C1 segment of cervical spinal cord (tissue), 14 donors: ENCODE results near the gene ACOXL.
A peak's percentile ranks its signal among the peaks of the same experiment; 100 is the strongest.

Source experiments
- DNase-seq, 14 donors: peaks; one replicate each; lab custom pipeline; 2025; lab: John Stamatoyannopoulos, UW

The ACOXL gene

GRCh38 chr2:111134055-111134454 lies 401.7 kb downstream of the ACOXL start:
- DNase-seq = no peak

DNA sequence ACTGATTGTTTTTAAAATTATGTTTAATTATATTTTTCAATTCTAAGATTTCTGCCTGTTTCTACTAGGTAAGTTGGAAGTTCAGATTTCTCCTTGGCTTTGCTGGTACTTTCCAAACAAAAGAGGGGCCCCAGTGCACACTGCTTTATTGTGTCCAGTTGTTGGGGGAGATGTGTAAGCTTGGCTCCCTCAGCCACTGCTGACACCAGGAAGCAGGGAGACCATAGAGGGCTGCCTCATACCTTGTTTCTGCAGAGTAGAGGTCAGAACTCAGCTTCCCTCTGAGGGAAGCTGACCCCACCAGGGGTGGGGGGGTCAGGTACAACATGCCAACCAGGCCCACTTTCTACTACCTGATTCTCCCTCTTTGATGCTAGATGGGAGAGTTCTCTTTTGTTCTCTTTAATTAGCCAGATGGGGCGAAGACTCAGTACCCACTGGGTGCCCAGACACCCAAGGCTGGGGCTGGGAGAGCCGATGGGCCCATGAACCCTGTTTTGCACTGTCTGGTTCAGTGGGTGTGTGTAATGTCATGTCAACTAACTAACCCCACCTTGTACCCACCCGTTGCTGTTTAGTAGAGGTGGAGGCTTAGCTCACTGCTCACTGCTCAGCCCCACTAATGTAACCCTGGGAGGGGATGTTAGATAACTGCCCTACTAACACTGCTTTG lies 403.0 kb downstream of the ACOXL start:
- no peak for DNase-seq

- peak in 2 of 14 donors; percentile 6 to 15 for DNase-seq
Measured at GRCh38 chr2:111135910-111136297, 403.5 kb downstream of the ACOXL start.

DNA sequence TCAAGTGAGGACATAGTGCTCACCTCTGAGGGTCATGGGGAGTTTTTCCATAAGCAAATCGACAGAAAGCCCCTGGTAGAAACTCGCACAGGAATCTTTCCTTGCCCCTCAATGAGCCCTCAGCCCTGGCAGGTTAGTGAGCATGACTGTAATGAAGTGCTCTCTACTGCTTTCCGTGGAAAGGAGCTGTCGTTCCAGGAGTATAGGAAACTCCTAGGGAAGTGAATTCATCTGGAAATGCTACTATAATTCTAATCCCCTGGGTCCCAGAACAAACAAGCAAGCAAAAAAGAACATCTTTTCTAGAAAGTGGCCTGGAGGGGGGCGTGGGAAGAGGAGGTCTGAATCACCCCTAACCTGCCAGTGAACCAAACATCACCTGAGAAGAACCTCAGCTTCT lies 406.5 kb downstream of the ACOXL start:
- DNase-seq = no peak

DNA sequence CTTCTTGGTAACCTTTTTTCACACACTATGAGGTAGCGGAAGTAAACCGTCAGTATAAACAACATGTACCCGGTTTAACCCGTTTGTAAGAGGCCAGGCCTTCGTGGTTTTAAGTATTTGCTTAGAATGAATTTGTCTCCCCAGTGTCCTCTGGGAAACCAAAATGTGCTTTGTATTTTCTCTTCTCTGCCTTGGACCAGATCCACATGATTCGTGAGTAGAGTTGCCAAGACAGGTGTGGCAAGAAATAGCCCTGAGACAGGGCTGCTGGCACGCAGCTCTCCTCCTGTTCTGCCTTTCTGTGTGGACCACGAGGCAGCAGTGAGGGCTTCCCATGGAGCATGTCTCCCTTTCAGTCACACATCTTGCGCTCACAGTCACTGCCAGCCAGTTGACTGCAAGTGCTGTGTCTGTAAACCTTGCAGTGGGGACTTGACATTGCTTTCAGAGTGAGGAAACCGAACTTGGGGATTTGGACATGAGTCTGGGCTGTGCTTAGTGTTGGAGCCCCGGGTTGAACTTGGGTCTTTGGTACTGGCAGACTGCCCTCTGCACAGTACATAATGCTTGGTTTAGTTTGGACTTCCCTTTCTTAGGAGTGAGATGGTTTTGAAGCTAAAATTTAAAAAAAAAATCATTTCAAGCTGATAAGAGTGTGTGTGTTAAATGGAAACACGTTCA lies 407.4 kb downstream of the ACOXL start:
- DNase-seq = no peak

GRCh38 chr2:111140815-111141214 lies 408.4 kb downstream of the ACOXL start:
- no peak for DNase-seq

GRCh38 chr2:111142101-111142500 lies 409.7 kb downstream of the ACOXL start:
- DNase-seq = no peak

- DNase-seq = no peak
Measured at GRCh38 chr2:111143107-111143842, 410.9 kb downstream of the ACOXL start.

GRCh38 chr2:111143843-111144198 lies 411.4 kb downstream of the ACOXL start:
- DNase-seq = no peak

DNA sequence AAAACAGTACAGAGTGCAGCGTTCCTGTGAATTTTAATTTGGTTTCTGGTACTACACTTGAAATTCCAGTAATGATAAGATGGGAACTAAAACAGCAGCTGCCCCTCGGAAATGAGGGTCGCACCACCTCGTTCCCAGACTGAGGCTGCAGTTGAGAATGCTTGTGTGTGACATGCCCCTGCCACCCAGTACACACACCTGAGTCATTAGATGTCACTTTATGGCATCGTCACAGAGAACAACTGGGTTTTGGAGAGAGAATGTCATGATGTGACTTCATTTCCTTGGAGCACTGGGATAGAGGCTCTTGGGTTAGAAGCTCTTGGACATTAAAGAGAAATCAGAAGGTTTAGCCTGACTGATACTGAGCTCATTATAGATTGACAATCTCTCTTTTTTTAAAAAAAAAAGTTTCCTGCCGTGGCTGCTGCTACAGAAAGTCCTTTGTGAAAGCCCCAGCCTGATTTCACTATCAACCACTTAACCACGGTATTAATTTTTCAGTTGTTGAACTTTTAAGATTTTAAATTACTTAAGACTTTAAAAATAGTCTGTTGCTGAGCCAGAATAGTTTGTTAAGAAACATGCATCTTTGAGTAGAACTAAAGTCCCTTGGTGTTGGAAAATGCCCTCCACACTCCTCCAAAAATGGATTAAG lies 412.9 kb downstream of the ACOXL start:
- no peak for DNase-seq

DNA sequence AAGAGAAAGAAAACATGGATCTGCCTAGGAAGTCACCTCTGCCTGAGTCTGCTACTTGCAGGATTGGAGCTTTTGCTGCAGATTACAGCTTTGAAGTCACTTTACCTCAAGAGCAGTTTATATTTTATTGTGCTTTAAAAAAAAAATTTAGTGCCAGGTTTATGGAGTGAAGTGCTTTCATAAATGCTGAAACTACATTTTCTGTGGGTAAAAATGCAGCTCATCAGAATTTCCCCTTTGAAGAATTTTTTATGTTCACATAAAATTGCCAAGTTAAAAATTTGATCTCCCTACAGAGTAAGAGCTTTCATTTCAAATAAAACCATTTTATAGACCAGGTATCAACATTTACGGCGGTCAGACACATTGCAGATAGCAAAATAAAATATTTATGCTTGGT lies 413.6 kb downstream of the ACOXL start:
- DNase-seq = no peak

DNA sequence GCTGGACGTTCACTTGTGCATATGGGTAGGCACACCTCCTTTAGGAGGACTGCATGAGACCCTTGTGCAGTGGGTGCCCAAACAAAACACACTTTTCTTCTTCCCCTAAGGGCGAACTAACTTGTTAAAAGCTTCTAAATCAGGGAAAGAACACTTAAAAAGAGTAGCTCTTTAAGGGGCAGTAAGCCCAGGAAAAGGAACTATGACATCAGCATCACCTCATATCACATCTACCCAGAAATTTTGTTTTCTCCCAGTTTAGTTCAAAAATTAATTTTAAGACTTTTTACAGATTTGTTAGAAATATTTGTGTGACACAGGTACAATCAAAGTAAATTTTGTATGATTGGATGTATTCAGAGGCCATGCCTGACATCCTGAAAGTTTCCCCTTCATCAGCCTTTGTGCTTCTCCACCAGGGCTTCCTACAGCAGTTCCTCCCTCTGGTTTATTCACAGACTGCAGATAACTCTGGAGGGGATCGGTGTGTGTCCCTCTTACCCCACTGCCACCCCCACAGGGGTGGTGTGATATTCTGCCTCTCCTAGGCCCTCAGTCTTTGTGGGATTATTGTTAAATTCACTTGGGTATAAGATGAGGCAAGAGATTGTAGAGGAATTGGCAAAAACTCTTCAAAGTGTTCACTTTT lies 416.0 kb downstream of the ACOXL start:
- DNase-seq = no peak

DNA sequence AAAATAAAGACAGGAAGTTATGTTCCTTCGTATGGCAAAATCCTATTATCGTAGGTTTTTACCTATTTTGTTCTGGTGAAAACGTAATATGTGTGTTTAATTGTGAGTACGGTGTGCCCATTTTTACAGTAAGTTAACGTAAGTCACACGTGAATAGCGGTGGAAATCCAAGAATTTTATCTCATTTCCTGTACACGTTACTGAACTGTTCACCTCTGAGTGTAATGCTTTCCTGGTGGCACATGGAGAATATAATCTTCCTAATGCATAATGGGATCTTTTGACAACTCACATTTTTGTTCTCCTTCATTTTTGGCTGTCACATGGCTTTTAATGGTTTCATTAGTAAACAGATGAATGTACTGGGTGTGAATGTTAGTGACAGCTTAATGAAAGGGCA lies 416.6 kb downstream of the ACOXL start:
- no peak for DNase-seq

DNA sequence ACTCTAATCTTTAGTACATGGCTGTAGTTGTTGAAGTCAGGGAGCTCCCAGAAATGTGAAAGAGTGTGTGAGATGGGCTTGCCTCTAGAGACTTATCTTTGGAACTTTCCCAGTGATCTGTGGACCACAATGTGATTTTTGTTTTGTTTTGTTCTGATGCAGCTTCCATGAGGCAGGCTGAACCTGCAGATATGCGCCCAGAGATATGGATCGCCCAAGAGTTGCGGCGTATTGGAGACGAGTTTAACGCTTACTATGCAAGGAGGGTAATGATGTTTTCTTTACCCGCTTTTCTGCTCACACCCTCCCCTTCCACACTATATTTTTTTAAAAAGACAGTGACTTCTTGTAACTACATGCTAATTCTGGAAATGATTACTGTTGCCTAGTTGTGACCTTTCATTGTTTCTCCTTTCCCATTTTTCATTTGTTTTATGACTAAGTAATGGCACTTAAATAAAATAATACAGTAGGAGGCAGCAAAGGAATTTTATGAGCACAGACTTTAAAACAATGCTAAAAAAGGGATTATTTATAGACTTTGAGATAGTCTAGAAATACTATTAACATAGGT lies 417.6 kb downstream of the ACOXL start:
- no peak for DNase-seq

GRCh38 chr2:111154758-111155157 lies 422.4 kb downstream of the ACOXL start:
- no peak for DNase-seq

DNA sequence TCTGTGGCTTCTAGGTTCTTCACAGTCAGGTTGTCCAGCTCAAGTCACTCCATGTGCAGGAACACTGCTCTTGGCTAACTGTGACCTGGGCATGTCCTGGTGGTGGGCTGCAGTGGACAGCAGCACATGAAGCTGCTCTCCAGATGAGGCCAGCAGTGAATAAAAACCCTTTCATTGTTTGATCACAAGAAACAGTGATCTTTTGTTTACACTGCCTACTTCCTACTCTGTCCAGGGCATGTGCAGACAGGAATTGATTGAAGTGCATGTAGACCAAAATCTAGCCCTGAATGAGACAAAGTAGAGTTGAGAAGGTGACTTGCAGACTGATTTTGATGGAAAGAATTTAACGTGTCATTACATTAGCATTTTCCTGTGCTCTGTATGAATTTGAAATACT lies 423.2 kb downstream of the ACOXL start:
- DNase-seq = peak in 6 of 14 donors; percentile 7 to 22 (median 14)

GRCh38 chr2:111156529-111156928 lies 424.2 kb downstream of the ACOXL start:
- no peak for DNase-seq

DNA sequence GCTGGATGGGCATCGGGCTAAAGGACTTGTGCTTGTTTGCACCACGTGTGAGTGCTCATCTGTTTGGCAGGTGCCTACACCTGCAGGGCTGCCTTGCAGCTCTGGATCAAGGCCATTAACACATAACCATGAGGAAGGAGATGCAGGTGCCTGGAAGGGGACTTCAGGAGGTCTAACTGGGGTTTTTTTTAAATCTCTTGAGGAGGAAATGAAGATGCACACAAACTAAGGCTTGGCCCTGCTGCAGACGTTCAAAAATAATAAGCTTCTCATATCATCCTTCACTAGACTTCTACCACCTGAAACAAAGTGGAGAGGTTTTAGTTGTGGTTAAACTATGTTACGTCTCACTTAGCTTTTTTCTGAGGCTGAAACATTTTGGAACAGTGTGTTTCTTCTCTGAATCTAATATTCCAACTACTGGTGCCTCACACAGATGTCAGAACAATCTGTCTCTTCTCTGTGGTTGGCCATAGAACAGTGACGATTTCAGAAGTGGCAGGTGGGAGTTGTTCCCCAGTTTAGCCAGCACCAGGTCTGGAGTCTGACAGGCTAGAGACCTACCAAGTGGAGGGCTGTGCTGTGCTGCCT lies 424.8 kb downstream of the ACOXL start:
- no peak for DNase-seq

- no peak for DNase-seq
Measured at GRCh38 chr2:111157798-111158197, 425.4 kb downstream of the ACOXL start.

- DNase-seq = no peak
Measured at GRCh38 chr2:111159641-111160040, 427.3 kb downstream of the ACOXL start.

GRCh38 chr2:111160758-111161157 lies 428.4 kb downstream of the ACOXL start:
- DNase-seq = no peak
